SK-N-SH treated with all-trans-retinoic acid at 6 μM for 48 hours (cell line): ENCODE data around the gene MITD1.

Experiments used
- BACH2 ChIP-seq: fragments of 250-450 bp; sonication (Bioruptor Pico); IDR thresholded peaks from 2 replicates; pipeline ENCODE4 v1.9.0; 2021; ENCODE audit warnings: mild to moderate bottlenecking, borderline replicate concordance
- CSDC2 ChIP-seq: fragments of 250-450 bp; sonication (Bioruptor Pico); IDR thresholded peaks from 2 replicates; pipeline ENCODE4 v1.5.0; 2020; ENCODE audit warnings: mild to moderate bottlenecking, moderate library complexity
- GLIS3 ChIP-seq: fragments of 250-450 bp; sonication (Bioruptor Pico); IDR thresholded peaks from 2 replicates; pipeline ENCODE4 v1.5.0; 2020; ENCODE audit warnings: mild to moderate bottlenecking, moderate library complexity
- OSR1 ChIP-seq: fragments of 250-450 bp; sonication (Bioruptor Pico); IDR thresholded peaks from 2 replicates; pipeline ENCODE4 v1.8.0; 2022; ENCODE audit warnings: moderate library complexity, mild to moderate bottlenecking, inconsistent platforms
- TCF4 ChIP-seq: fragments of 250-450 bp; sonication (Bioruptor Pico); IDR thresholded peaks from 2 replicates; pipeline ENCODE4 v1.8.0; 2021; ENCODE audit warnings: mild to moderate bottlenecking, moderate library complexity, borderline replicate concordance
- ZFP3 ChIP-seq: fragments of 250-450 bp; sonication (Bioruptor Pico); IDR thresholded peaks from 2 replicates; pipeline ENCODE4 v1.5.0; 2020; ENCODE audit warnings: mild to moderate bottlenecking, moderate library complexity
- TF ChIP-seq, protein P1 (sequence below): fragments of 250-450 bp; sonication (Bioruptor Pico); IDR thresholded peaks from 2 replicates; pipeline ENCODE4 v1.5.1; 2020; ENCODE audit warnings: low read depth, mild to moderate bottlenecking, moderate library complexity
- TF ChIP-seq, protein P2 (sequence below): fragments of 250-450 bp; sonication (Bioruptor Pico); IDR thresholded peaks from 2 replicates; pipeline ENCODE4 v1.8.0; 2020; ENCODE audit warnings: mild to moderate bottlenecking, moderate library complexity, borderline replicate concordance
- TF ChIP-seq, protein P3 (sequence below): fragments of 250-450 bp; sonication (Bioruptor Pico); IDR thresholded peaks from 2 replicates; pipeline ENCODE4 v1.5.0; 2020; ENCODE audit warnings: mild to moderate bottlenecking, moderate library complexity
- TF ChIP-seq, protein P4 (sequence below): fragments of 250-450 bp; sonication (Bioruptor Pico); IDR thresholded peaks from 2 replicates; pipeline ENCODE4 v1.8.0; 2021; ENCODE audit warnings: low read depth, mild to moderate bottlenecking, moderate library complexity, borderline replicate concordance

DNA sequence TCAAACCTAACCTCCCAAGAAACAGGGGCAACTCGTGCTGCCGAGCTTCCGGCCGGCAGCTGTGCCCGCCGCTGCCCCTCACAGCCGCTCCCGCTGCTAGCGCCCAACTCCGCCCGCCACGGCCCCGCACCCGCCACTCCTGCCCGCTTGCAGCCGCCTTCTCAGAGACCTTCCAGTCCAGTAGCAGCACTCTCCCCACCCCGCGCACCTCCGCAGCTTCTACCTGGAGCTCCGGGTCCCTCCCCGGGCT, 40.1 kb downstream of the MITD1 start:
- TF ChIP-seq, protein P1, sequence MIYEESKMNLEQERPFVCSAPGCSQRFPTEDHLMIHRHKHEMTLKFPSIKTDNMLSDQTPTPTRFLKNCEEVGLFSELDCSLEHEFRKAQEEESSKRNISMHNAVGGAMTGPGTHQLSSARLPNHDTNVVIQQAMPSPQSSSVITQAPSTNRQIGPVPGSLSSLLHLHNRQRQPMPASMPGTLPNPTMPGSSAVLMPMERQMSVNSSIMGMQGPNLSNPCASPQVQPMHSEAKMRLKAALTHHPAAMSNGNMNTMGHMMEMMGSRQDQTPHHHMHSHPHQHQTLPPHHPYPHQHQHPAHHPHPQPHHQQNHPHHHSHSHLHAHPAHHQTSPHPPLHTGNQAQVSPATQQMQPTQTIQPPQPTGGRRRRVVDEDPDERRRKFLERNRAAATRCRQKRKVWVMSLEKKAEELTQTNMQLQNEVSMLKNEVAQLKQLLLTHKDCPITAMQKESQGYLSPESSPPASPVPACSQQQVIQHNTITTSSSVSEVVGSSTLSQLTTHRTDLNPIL (CRISPR knock-in tag) = no peak
- TF ChIP-seq CSDC2 (CRISPR knock-in tag) (0 out of 2 replicates have a peak, but pooled peaks have one; percentile 51), OSR1 (CRISPR knock-in tag) (no peak), GLIS3 (CRISPR knock-in tag) (no peak), TCF4 (CRISPR knock-in tag) (no peak), BACH2 (CRISPR knock-in tag) (no peak), ZFP3 (no peak)
- TF ChIP-seq, protein P2, sequence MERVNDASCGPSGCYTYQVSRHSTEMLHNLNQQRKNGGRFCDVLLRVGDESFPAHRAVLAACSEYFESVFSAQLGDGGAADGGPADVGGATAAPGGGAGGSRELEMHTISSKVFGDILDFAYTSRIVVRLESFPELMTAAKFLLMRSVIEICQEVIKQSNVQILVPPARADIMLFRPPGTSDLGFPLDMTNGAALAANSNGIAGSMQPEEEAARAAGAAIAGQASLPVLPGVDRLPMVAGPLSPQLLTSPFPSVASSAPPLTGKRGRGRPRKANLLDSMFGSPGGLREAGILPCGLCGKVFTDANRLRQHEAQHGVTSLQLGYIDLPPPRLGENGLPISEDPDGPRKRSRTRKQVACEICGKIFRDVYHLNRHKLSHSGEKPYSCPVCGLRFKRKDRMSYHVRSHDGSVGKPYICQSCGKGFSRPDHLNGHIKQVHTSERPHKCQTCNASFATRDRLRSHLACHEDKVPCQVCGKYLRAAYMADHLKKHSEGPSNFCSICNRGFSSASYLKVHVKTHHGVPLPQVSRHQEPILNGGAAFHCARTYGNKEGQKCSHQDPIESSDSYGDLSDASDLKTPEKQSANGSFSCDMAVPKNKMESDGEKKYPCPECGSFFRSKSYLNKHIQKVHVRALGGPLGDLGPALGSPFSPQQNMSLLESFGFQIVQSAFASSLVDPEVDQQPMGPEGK (CRISPR knock-in tag) = no peak
- TF ChIP-seq, protein P3, sequence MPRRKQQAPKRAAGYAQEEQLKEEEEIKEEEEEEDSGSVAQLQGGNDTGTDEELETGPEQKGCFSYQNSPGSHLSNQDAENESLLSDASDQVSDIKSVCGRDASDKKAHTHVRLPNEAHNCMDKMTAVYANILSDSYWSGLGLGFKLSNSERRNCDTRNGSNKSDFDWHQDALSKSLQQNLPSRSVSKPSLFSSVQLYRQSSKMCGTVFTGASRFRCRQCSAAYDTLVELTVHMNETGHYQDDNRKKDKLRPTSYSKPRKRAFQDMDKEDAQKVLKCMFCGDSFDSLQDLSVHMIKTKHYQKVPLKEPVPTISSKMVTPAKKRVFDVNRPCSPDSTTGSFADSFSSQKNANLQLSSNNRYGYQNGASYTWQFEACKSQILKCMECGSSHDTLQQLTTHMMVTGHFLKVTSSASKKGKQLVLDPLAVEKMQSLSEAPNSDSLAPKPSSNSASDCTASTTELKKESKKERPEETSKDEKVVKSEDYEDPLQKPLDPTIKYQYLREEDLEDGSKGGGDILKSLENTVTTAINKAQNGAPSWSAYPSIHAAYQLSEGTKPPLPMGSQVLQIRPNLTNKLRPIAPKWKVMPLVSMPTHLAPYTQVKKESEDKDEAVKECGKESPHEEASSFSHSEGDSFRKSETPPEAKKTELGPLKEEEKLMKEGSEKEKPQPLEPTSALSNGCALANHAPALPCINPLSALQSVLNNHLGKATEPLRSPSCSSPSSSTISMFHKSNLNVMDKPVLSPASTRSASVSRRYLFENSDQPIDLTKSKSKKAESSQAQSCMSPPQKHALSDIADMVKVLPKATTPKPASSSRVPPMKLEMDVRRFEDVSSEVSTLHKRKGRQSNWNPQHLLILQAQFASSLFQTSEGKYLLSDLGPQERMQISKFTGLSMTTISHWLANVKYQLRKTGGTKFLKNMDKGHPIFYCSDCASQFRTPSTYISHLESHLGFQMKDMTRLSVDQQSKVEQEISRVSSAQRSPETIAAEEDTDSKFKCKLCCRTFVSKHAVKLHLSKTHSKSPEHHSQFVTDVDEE (CRISPR knock-in tag) = no peak
- TF ChIP-seq, protein P4, sequence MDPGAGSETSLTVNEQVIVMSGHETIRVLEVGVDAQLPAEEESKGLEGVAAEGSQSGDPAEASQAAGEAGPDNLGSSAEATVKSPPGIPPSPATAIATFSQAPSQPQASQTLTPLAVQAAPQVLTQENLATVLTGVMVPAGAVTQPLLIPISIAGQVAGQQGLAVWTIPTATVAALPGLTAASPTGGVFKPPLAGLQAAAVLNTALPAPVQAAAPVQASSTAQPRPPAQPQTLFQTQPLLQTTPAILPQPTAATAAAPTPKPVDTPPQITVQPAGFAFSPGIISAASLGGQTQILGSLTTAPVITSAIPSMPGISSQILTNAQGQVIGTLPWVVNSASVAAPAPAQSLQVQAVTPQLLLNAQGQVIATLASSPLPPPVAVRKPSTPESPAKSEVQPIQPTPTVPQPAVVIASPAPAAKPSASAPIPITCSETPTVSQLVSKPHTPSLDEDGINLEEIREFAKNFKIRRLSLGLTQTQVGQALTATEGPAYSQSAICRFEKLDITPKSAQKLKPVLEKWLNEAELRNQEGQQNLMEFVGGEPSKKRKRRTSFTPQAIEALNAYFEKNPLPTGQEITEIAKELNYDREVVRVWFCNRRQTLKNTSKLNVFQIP (CRISPR knock-in tag) = no peak
